ENCODE measurements around the gene ZNF697.

Gene ZNF697

DNA sequence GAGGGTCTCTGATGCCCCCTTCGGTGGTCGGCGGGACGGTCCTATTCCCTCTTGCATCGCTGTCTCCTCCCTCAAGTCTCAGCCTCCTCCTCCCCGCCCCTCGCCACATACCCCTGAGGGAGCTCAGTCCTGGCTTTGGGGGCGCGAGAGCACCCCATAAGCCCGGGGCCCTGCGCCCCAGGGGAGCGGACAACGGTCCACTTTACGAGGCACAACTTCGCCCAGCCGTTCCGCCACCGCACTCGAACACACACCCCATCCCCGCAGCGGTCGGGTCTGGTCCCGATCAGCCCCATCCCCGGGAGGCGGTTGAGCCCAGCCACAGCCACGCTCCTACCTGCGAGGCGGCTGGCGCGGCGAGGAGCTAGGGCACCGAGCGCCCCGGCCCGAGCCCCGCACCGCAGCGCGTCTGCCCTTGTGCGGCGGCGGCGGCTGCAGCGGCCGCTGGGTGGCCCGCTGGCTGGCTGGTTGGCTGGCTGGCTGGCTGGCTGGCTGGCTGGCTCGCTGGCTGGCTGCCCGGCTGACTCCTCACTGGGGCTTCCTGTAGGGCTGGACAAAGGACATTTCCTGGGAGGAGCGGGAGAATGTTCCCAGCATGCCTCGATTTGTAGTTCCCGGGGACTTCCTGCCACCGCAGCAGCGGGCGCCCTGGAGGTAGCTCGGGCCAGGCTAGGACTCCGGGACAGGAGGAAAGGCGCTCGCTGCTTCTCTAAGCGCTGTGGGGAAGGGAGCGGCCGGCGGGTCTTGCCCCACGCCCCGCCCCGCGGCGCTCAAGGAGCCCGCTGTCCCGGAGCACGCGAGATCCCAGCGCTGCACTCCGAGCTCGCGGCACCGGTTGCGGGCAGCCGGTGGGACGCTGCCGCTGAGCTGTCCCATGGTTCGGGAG, at the start of gene ZNF697:
TSS of gene ZNF697 (minus strand) at position 533 of the 886 bp plus-strand sequence. CDS start 22,166 bp downstream, outside the sequence.
- TF ChIP-seq REST (IDR thresholded peaks at IDR 0.05; ENCODE audit: low read depth) (no peak), EP300 (IDR thresholded peaks at IDR 0.05; ENCODE audit: borderline replicate concordance) (no peak), TEAD4 (IDR thresholded peaks at IDR 0.05) (peak; percentile 29; the same call in 1 of the 2 replicates), NFIC (IDR thresholded peaks at IDR 0.05) (peak; percentile 80), RAD21 (IDR thresholded peaks at IDR 0.05; ENCODE audit: low read depth) (peak; percentile 13; the same call in 1 of the 2 replicates), YY1 (IDR thresholded peaks at IDR 0.05; ENCODE audit: low read depth) (peak; percentile 42; the same call in 1 of the 2 replicates), ZBTB7A (IDR thresholded peaks at IDR 0.05; ENCODE audit: low read depth) (peak; percentile 84), FOXM1 (IDR thresholded peaks at IDR 0.05; ENCODE audit: borderline replicate concordance, low read depth) (no peak), CEBPB (IDR thresholded peaks at IDR 0.05) (no peak), TAF1 (IDR thresholded peaks at IDR 0.05; ENCODE audit: low read depth) (no peak; the same call in 1 of the 2 replicates), USF1 (IDR thresholded peaks at IDR 0.05) (no peak), EGR1 (IDR thresholded peaks at IDR 0.05) (no peak), MAX (IDR thresholded peaks at IDR 0.05) (no peak), TCF12 (IDR thresholded peaks at IDR 0.05; ENCODE audit: low read depth) (peak; percentile 39; the same call in 1 of the 2 replicates), CREB1 (IDR thresholded peaks at IDR 0.05; ENCODE audit: low read depth) (no peak)

GRCh38 chr1:119697598-119697997, 49.5 kb upstream of the ZNF697 start:
- TF ChIP-seq TEAD4 (IDR thresholded peaks at IDR 0.05) (no peak), RAD21 (IDR thresholded peaks at IDR 0.05; ENCODE audit: low read depth) (no peak), REST (IDR thresholded peaks at IDR 0.05; ENCODE audit: low read depth) (no peak), TAF1 (IDR thresholded peaks at IDR 0.05; ENCODE audit: low read depth) (no peak), ZBTB7A (IDR thresholded peaks at IDR 0.05; ENCODE audit: low read depth) (no peak), EP300 (IDR thresholded peaks at IDR 0.05; ENCODE audit: borderline replicate concordance) (no peak), FOXM1 (IDR thresholded peaks at IDR 0.05; ENCODE audit: borderline replicate concordance, low read depth) (no peak), USF1 (IDR thresholded peaks at IDR 0.05) (no peak), MAX (IDR thresholded peaks at IDR 0.05) (no peak), YY1 (IDR thresholded peaks at IDR 0.05; ENCODE audit: low read depth) (no peak)

DNA sequence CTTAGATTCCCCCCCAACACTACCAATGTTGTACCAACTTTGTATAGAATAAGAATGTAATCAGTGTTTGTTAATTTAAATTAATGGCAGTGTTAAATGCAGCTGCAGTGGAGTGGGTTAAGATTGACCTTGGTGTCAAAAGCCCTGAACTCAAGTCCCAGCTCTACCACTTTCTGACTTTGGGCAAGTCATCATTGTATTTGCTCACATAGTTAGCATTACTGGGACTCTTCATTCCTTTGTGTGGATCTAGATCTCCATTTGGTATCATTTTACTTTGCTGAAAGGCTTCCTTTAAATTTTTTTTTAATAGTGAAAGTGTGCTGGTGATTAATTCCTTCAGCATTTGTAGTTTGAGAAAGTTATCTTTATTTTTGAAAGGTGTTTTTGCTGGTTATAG, 41.4 kb upstream of the ZNF697 start:
- TF ChIP-seq TAF1 (IDR thresholded peaks at IDR 0.05; ENCODE audit: low read depth) (no peak), RAD21 (IDR thresholded peaks at IDR 0.05; ENCODE audit: low read depth) (no peak), REST (IDR thresholded peaks at IDR 0.05; ENCODE audit: low read depth) (no peak), TEAD4 (IDR thresholded peaks at IDR 0.05) (no peak), TCF12 (IDR thresholded peaks at IDR 0.05; ENCODE audit: low read depth) (no peak), YY1 (IDR thresholded peaks at IDR 0.05; ENCODE audit: low read depth) (no peak), NFIC (IDR thresholded peaks at IDR 0.05) (no peak), CREB1 (IDR thresholded peaks at IDR 0.05; ENCODE audit: low read depth) (no peak), FOXM1 (IDR thresholded peaks at IDR 0.05; ENCODE audit: borderline replicate concordance, low read depth) (no peak), EGR1 (IDR thresholded peaks at IDR 0.05) (no peak), EP300 (IDR thresholded peaks at IDR 0.05; ENCODE audit: borderline replicate concordance) (no peak), USF1 (IDR thresholded peaks at IDR 0.05) (no peak), ZBTB7A (IDR thresholded peaks at IDR 0.05; ENCODE audit: low read depth) (no peak), MAX (IDR thresholded peaks at IDR 0.05) (no peak), CEBPB (IDR thresholded peaks at IDR 0.05) (no peak)

All from Ishikawa (cell line).